Colonic mucosa (tissue), 4 donors: Measurements from ENCODE around the gene ATP8B4. TPM values are rescaled to one million over a fixed set of nuclear protein-coding genes. Genes with fewer than 3 reads are reported as not detected.

Experiments
- DNase-seq: peaks from one replicate; pipeline ENCODE4 v3.0.0-alpha.2; 2020
- H3K27ac ChIP-seq: fragments of 200-600 bp; one replicate; pipeline ENCODE4 v1.8.0; 2021
- H3K27me3 ChIP-seq: fragments of 200-600 bp; one replicate; pipeline ENCODE4 v1.8.0; 2021
- H3K36me3 ChIP-seq: fragments of 200-600 bp; one replicate; pipeline ENCODE4 v1.8.0; 2021
- H3K4me1 ChIP-seq: fragments of 200-600 bp; one replicate; pipeline ENCODE4 v1.8.0; 2021; ENCODE audit warnings: mild to moderate bottlenecking
- H3K4me3 ChIP-seq: fragments of 200-600 bp; one replicate; pipeline ENCODE4 v1.8.0; 2021
- H3K9ac ChIP-seq, 2 donors: one replicate each; pipeline ENCODE4 v1.7.0; 2013; ENCODE audit warnings: control low read depth in 2 of 2, low read depth in 2 of 2, low read length in 2 of 2
- H3K9me3 ChIP-seq: fragments of 200-600 bp; one replicate; pipeline ENCODE4 v1.8.0; 2021
- intact Hi-C: fragments of 100-400 bp; cut with DNase I; formaldehyde crosslinking; loops from one replicate; pipeline ENCODE4 v1.14.1; 2022
- total RNA-seq, 2 donors: library from RNA; stranded (reverse); fragmentation: NEBNext Ultra II Directional in 1 of 2; extraction: Animal tissue kit (Norgen Biotek cat#: 25700) in 1 of 2; gene quantifications; one replicate each; pipeline ENCODE4 v1.2.1, GENCODE V29; 2021
- TF ChIP-seq, protein P1 (sequence below): fragments of 200-600 bp; IDR thresholded peaks from one replicate; pipeline ENCODE4 v1.8.0; 2022; ENCODE audit warnings: antibody characterized with exemption, mild to moderate bottlenecking
- donor health status: healthy.
- donor health status: DM: no; HTN: no; CAD: no.
- donor health status: DM: no; HTN: no; CAD: no.

ATP8B4 gene
- total RNA-seq, 2 donors from 2014 or later = 2.7 to 3.0 TPM

DNA sequence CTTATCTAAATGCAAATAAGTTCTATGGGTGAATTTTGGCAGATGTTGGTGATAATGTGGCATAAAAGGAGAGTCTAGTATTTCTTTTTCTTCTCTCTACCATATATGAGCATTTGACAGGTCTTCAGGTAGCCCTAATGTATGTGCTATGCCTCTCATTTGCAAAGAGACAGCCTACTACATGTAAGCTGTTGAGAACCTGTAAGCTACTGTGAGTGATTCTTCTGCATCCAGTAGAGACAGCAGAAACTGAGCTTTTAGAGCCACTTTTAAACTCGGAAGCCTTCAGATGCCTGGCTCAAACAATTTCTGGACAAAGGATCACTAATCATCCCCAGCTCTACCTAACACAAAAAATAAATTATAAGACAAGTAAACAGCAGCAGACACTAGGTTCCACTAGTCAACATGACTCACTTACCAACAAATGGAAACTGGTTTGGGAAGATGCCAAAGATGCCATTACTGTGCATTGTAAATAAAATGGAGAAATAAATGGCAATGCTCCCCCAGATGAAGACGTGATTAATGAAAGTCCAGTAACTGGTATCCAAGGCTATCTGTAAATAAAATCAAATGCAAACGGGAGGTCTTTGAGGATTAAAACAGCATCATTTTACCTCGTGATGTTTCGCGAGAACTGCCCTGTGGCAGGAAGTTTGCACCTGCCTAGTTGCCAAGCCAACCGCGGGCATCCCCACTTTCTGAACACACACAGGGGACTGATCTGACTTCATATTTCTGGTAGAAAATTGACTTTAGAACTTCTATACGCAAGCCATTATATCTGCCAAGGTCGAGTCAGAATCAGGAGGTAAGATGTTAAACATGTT is 252.9 kb downstream of the ATP8B4 start:
- no peak overlapping the region for H3K4me3 ChIP-seq
- H3K9me3 ChIP-seq = no peaks in the 10 kb centered on the region
- no peak overlapping the region for H3K27ac ChIP-seq
- no peaks in the 10 kb centered on the region for H3K36me3 ChIP-seq
- TF ChIP-seq, protein P1, sequence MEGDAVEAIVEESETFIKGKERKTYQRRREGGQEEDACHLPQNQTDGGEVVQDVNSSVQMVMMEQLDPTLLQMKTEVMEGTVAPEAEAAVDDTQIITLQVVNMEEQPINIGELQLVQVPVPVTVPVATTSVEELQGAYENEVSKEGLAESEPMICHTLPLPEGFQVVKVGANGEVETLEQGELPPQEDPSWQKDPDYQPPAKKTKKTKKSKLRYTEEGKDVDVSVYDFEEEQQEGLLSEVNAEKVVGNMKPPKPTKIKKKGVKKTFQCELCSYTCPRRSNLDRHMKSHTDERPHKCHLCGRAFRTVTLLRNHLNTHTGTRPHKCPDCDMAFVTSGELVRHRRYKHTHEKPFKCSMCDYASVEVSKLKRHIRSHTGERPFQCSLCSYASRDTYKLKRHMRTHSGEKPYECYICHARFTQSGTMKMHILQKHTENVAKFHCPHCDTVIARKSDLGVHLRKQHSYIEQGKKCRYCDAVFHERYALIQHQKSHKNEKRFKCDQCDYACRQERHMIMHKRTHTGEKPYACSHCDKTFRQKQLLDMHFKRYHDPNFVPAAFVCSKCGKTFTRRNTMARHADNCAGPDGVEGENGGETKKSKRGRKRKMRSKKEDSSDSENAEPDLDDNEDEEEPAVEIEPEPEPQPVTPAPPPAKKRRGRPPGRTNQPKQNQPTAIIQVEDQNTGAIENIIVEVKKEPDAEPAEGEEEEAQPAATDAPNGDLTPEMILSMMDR = no peak
- DNase-seq = no peak
- H3K9ac ChIP-seq = no peak overlapping the region
- intact Hi-C loops = no loop called here
- H3K4me1 ChIP-seq = no peaks in the 10 kb centered on the region
- no peaks in the 10 kb centered on the region for H3K27me3 ChIP-seq

DNA sequence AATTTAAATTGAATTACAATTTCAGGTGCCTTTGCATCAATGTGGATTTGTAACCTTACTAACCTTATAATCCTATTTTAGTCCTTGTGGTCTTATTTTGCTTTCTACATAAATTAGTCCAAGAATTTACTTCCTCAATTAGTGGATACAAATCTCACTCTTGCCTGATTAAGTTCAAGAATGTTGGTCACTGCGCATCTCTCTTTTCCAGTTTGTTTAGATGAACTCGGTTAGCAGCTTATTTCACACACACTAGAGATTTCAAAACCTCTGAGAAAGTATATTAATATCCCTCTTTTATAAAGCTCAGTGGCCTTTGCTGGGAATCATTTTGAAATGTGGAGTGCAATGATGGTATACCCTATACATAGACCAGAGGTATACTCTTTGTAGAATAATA is 254.8 kb downstream of the ATP8B4 start:
- no peak overlapping the region for H3K27ac ChIP-seq
- H3K9ac ChIP-seq = no peak overlapping the region

DNA sequence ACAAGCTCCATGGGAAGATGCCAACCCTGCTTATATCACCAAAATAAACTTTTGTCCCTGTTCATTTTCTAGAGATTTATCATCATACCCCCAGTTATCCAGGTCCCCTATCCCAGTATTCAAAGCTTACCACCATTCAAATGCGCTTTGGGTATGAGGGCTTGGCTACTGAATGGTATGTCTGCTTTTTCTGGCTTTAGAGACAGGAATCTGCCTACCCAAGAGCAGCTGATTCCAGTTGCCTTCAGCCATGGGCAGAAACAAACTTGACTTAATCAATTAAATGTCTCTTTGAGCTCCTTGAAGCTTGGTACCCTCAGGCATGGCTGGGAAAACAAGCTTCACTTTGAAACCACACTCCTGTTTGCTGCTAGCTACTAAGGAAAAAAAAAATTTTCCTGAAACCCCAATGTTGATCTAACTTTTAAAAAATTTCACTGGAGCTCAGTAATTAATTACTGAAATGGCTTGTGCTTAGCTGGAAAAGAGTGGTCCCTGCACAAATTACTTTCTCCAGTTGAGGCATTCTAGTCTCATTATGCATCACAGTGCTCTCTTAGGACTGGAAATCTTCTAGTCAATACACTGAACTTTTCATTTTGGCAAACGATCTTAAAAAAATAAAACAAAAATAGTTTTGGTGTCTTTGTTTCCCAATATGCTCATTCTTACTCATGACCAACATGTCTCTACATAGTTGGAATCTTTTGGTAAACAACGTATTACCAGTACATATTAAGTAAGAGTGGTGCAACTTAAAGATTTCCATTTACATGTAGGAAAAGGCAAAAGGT is 255.4 kb downstream of the ATP8B4 start:
- TF ChIP-seq, protein P1 = no peak
- intact Hi-C loops = no loop called here
- Histone ChIP-seq H3K4me1 (no peaks in the 10 kb centered on the region), H3K9me3 (no peaks in the 10 kb centered on the region), H3K9ac (no peak overlapping the region), H3K4me3 (no peak overlapping the region), H3K36me3 (no peaks in the 10 kb centered on the region), H3K27ac (no peak overlapping the region), H3K27me3 (no peaks in the 10 kb centered on the region)
- DNase-seq = no peak

More for the DNA sequence above, 254.8 kb downstream of the ATP8B4 start:
- no peak for DNase-seq
- Histone ChIP-seq H3K4me3 (no peak overlapping the region), H3K9me3 (no peaks in the 10 kb centered on the region), H3K36me3 (no peaks in the 10 kb centered on the region), H3K27me3 (no peaks in the 10 kb centered on the region), H3K4me1 (no peaks in the 10 kb centered on the region)
- intact Hi-C loops = no loop called here
- TF ChIP-seq, protein P1 = no peak

DNA sequence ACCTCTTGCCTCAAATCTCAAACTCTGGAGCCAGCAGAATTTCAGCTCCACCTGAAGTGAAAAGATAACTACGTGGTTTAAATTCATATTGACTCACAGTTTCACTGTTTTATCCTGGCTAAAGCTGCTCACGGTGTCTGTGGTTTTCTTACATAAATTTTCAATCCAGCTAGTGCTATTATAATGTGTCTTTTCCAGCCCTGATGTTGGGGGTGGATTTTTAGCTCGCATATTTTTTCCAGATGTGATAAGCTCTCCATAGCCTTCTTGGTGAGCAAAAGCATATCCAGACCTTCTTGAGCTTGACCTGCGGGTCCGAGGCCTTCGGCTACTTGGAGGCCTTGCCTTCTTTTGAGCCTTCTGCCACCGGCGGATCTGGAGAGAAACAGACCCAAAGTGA is 258.9 kb downstream of the ATP8B4 start:
- no peak overlapping the region for H3K4me3 ChIP-seq
- no peaks in the 10 kb centered on the region for H3K36me3 ChIP-seq
- H3K9me3 ChIP-seq = no peaks in the 10 kb centered on the region
- H3K9ac ChIP-seq = no peak overlapping the region
- H3K4me1 ChIP-seq = no peaks in the 10 kb centered on the region
- no peak overlapping the region for H3K27ac ChIP-seq
- no peak for DNase-seq
- intact Hi-C loops = no loop called here
- TF ChIP-seq, protein P1 = no peak
- no peaks in the 10 kb centered on the region for H3K27me3 ChIP-seq

DNA sequence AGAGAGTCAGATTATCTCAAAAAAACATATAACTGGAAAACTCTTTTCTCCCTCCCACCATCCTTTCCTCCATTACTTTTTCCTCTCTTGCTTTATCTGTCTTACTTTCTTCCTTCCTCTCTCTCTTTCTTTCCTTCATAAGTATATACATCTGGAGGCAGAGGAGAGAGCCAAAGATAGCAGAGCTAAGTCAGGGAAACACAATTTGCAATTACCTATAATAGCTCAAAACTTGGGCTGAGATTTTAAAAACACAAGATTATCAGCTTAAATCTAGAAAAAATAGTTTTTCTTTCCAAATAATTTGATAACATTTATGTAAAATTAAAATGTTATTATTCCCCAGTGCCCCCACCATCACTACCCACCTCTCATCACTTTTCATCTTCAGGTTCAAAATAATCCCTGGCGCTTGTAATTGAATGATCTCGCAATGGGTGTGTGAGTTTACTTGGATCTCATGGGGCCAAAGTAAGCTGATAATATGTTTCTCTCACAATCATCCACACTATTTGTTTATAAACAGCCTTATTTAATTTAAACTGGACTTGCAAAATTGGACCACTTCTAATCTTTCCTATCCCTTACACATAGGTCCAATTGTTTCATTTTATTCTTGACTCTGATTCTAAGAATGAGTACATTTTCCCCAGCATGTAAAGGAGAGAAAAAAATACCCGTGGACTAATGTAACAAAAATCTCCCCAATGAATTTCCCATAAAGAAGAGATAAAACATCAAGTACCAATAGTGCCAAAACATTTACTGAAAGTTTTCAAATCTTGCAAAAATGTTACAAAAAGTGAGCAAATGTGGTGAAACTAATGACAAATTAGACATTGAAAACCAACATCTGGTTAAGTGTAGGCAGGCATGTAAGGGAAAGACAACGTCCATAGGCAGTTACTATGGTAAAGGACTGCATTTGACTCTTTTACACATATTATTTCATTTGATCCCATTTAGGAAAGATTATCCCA is 261.2 kb downstream of the ATP8B4 start:
- TF ChIP-seq, protein P1 = no peak
- no peak overlapping the region for H3K4me3 ChIP-seq
- no peaks in the 10 kb centered on the region for H3K27me3 ChIP-seq
- peak overlapping the region; percentile 19 for H3K27ac ChIP-seq
- H3K9ac ChIP-seq = no peak overlapping the region
- DNase-seq = no peak
- no peaks in the 10 kb centered on the region for H3K9me3 ChIP-seq
- no peaks in the 10 kb centered on the region for H3K4me1 ChIP-seq
- H3K36me3 ChIP-seq = no peaks in the 10 kb centered on the region
- intact Hi-C loops = loop anchor here (10.0 kb wide), 1 partner anchor 433 kb away; the partner anchor contains the start of gene FGF7
